Spleen (tissue), 11 donors: ENCODE measurements around the gene NFKBIL1. TPM values are rescaled to one million over a fixed set of nuclear protein-coding genes. Genes with fewer than 3 reads are reported as not detected.

Experiments used
- DNase-seq: peaks from one replicate; pipeline ENCODE4 v3.0.0-alpha.2; 2020
- H3K27ac ChIP-seq, 8 donors: fragments of 200-600 bp; sonication (generic) in 7 of 8; 1 replicate in 4 of 8; 2 replicates in 4 of 8; pipeline versions ENCODE4 v1.5.0 to v1.8.0; 2016 to 2021; ENCODE audit warnings: inconsistent platforms in 4 of 8, mild to moderate bottlenecking in 4 of 8, moderate library complexity in 1 of 8
- H3K27me3 ChIP-seq, 7 donors: fragments of 200-600 bp; sonication (generic) in 6 of 7; replicated peaks in 1 of 7; 1 replicate in 4 of 7; 2 replicates in 3 of 7; pipeline versions ENCODE4 v1.5.0 to v1.8.0; 2016 to 2021; ENCODE audit warnings: inconsistent platforms in 3 of 7, mild to moderate bottlenecking in 1 of 7
- H3K36me3 ChIP-seq, 6 donors: fragments of 200-600 bp; sonication (generic) in 5 of 6; 1 replicate in 4 of 6; 2 replicates in 2 of 6; pipeline versions ENCODE4 v1.5.0 to v1.8.0; 2016 to 2021; ENCODE audit warnings: inconsistent platforms in 2 of 6
- H3K4me1 ChIP-seq, 6 donors: fragments of 200-600 bp; sonication (generic) in 5 of 6; 1 replicate in 3 of 6; 2 replicates in 3 of 6; pipeline versions ENCODE4 v1.5.0 to v1.8.0; 2016 to 2021; ENCODE audit warnings: inconsistent platforms in 3 of 6
- H3K4me3 ChIP-seq, 8 donors: fragments of 200-600 bp; sonication (generic) in 7 of 8; 1 replicate in 4 of 8; 2 replicates in 4 of 8; pipeline versions ENCODE4 v1.5.0 to v1.8.0; 2016 to 2021; ENCODE audit warnings: inconsistent platforms in 4 of 8, mild to moderate bottlenecking in 4 of 8, moderate library complexity in 2 of 8
- H3K9me3 ChIP-seq, 8 donors: fragments of 200-600 bp; sonication (generic) in 7 of 8; 1 replicate in 4 of 8; 2 replicates in 4 of 8; pipeline versions ENCODE4 v1.5.0 to v1.8.0; 2016 to 2021; ENCODE audit warnings: inconsistent platforms in 4 of 8
- CTCF ChIP-seq, 11 experiments: fragments of 200-600 bp in 7 of 11; fragments of 450-650 bp in 4 of 11; sonication (generic) in 4 of 11; IDR thresholded peaks in 8 of 11; conservative IDR thresholded peaks in 3 of 11; 1 replicate in 7 of 11; 2 replicates in 4 of 11; pipeline versions ENCODE4 v1.4.0 to v1.8.0; 2016 to 2021; ENCODE audit warnings: antibody characterized with exemption in 11 of 11, inconsistent platforms in 4 of 11, mild to moderate bottlenecking in 1 of 11
- POLR2A ChIP-seq, 3 donors: fragments of 450-650 bp; IDR thresholded peaks; one replicate each; pipeline ENCODE4 v1.5.1; 2017; ENCODE audit warnings: antibody characterized with exemption in 3 of 3, mild to moderate bottlenecking in 1 of 3
- POLR2AphosphoS5 ChIP-seq, 3 donors: sonication (generic); formaldehyde crosslinking; IDR thresholded peaks; one replicate each; pipeline ENCODE4 v1.5.1; 2017; ENCODE audit warnings: antibody characterized with exemption in 3 of 3
- WGBS, 5 donors: extraction: QIAGEN DNeasy Blood & Tissue Kit in 3 of 5; methylation state at CpG; one replicate each; pipeline versions ENCODE4 v1.1.5 to v1.1.7; 2013 to 2018; 5-methylcytosine and 5-hydroxymethylcytosine counted together
- intact Hi-C: fragments of 100-400 bp; cut with DNase I; formaldehyde crosslinking; loops from one replicate; pipeline ENCODE4 v1.15.0; 2023; ENCODE audit warnings: low total_unique reads
- polyA plus RNA-seq, 3 donors: library from polyadenylated mRNA; stranded (reverse); fragments of 200-250 nt; gene quantifications; one replicate each; pipeline ENCODE4 v1.2.1, GENCODE V29; 2013
- total RNA-seq, 7 donors: library from RNA; depleted of rRNA in 3 of 7; stranded (reverse); fragments of >200 nt in 3 of 7; fragmentation: NEBNext Ultra II Directional in 4 of 7; extraction: Animal tissue kit (Norgen Biotek cat#: 25700) in 4 of 7; gene quantifications; one replicate each; pipeline versions ENCODE4 v1.1.0 to v1.2.1, GENCODE V29; 2016 to 2021
- donor health status: healthy with polysubstance abuse.
- donor health status: DM: no; HTN: no; CAD: no; lungs with moderate emphysema.
- donor health status: DM: no; HTN: no; CAD: no.
- donor health status: Bipolar disorder and iron deficiency.
- donor health status: healthy.
- donor health status: DM: no; HTN: no; CAD: no.
- donor health status: DM: yes; HTN: yes; CAD: no.

NFKBIL1 gene
- total and polyA plus RNA-seq, 10 donors, result 11.0 to 36.3 (median 19.4) TPM

- Histone ChIP-seq H3K4me1 (peaks cover 0 to 5% (median 0%) of the 10 kb centered on the region in 6 donors), H3K27me3 (no peaks in the 10 kb centered on the region), H3K36me3 (peaks cover 0 to 32% (median 17%) of the 10 kb centered on the region in 6 donors), H3K27ac (peak overlapping the region in 3 of 8 donors; percentile 22 to 51 (median 38)), H3K9me3 (no peaks in the 10 kb centered on the region), H3K4me3 (no peak overlapping the region)
- no peak for DNase-seq
- intact Hi-C loops, result no loop called here
- TF ChIP-seq POLR2AphosphoS5 (IDR thresholded peaks at IDR 0.05), result peak in 1 of 3 donors; percentile 17
- no peak for TF ChIP-seq POLR2A (IDR thresholded peaks at IDR 0.05)
- TF ChIP-seq CTCF (IDR thresholded peaks at IDR 0.05 in 8 of 11, conservative IDR thresholded peaks at IDR 0.05 in 3 of 11), result no peak
- WGBS, 5 donors, result 52 to 75% (median 69%) methylated on average over 4 of the region's 4 CpGs
Measured at GRCh38 chr6:31525932-31526591, 21.3 kb upstream of the NFKBIL1 start.

GRCh38 chr6:31528307-31528777 lies 19.1 kb upstream of the NFKBIL1 start:
- no peaks in the 10 kb centered on the region for H3K9me3 ChIP-seq
- H3K27me3 ChIP-seq, result no peaks in the 10 kb centered on the region
- 89 to 97% (median 89%) methylated on average over 4 of the region's 4 CpGs for WGBS, 5 donors
- TF ChIP-seq POLR2A (IDR thresholded peaks at IDR 0.05) (no peak), POLR2AphosphoS5 (IDR thresholded peaks at IDR 0.05) (no peak), CTCF (IDR thresholded peaks at IDR 0.05 in 8 of 11, conservative IDR thresholded peaks at IDR 0.05 in 3 of 11) (no peak)
- intact Hi-C loops, result no loop called here
- H3K36me3 ChIP-seq, result peaks cover 0 to 55% (median 40%) of the 10 kb centered on the region in 6 donors
- H3K27ac ChIP-seq, result no peak overlapping the region
- no peak for DNase-seq
- no peak overlapping the region for H3K4me3 ChIP-seq
- peaks cover 0 to 22% (median 13%) of the 10 kb centered on the region in 6 donors for H3K4me1 ChIP-seq

GRCh38 chr6:31528821-31529328 lies 18.5 kb upstream of the NFKBIL1 start, which contains the start of gene MCCD1:
Gene MCCD1 (plus strand): TSS chr6:31528962. CDS start chr6:31529015, 53 bp downstream.
- no peak for TF ChIP-seq CTCF (IDR thresholded peaks at IDR 0.05 in 8 of 11, conservative IDR thresholded peaks at IDR 0.05 in 3 of 11)
- TF ChIP-seq POLR2AphosphoS5 (IDR thresholded peaks at IDR 0.05), result peak; percentile 15 to 49 (median 33)
- TF ChIP-seq POLR2A (IDR thresholded peaks at IDR 0.05), result no peak
- H3K9me3 ChIP-seq, result no peaks in the 10 kb centered on the region
- H3K27me3 ChIP-seq, result no peaks in the 10 kb centered on the region
- WGBS, 5 donors, result 64 to 80% (median 76%) methylated on average over 7 of the region's 7 CpGs
- intact Hi-C loops, result no loop called here
- peaks cover 2 to 60% (median 45%) of the 10 kb centered on the region in 6 donors for H3K36me3 ChIP-seq
- no peak within 1 kb of the TSS for H3K27ac ChIP-seq
- no peak within 1 kb of the TSS for H3K4me3 ChIP-seq
- no peak for DNase-seq
- peaks cover 0 to 26% (median 18%) of the 10 kb centered on the region in 6 donors for H3K4me1 ChIP-seq
